Suprapubic skin (tissue), 4 donors: ENCODE data around the gene TRIM56. TPM values are rescaled to one million over a fixed set of nuclear protein-coding genes. Genes with fewer than 3 reads are reported as not detected.
"Not testable (repeated sequence)": the region's sequence is repeated elsewhere in the genome, so short reads cannot be mapped to it uniquely, and the experiment has no call there.

Experiments used
- DNase-seq, 2 donors: peaks; one replicate each; pipeline ENCODE4 v3.0.0-alpha.2; 2019; ENCODE audit warnings: low spot score in 2 of 2
- H3K27ac ChIP-seq: fragments of 200-600 bp; sonication (generic); one replicate; pipeline ENCODE4 v1.5.1; 2019
- H3K27me3 ChIP-seq: fragments of 200-600 bp; sonication (generic); one replicate; pipeline ENCODE4 v1.5.1; 2019
- H3K36me3 ChIP-seq: fragments of 200-600 bp; sonication (generic); one replicate; pipeline ENCODE4 v1.5.1; 2019
- H3K4me1 ChIP-seq: fragments of 200-600 bp; sonication (generic); one replicate; pipeline ENCODE4 v1.5.1; 2019
- H3K4me3 ChIP-seq: fragments of 200-600 bp; sonication (generic); one replicate; pipeline ENCODE4 v1.5.1; 2019; ENCODE audit warnings: mild to moderate bottlenecking
- H3K9me3 ChIP-seq: fragments of 200-600 bp; sonication (generic); one replicate; pipeline ENCODE4 v1.5.1; 2019
- CTCF ChIP-seq, 2 donors: fragments of 200-600 bp in 1 of 2; fragments of 450-650 bp in 1 of 2; sonication (generic) in 1 of 2; IDR thresholded peaks; one replicate each; pipeline ENCODE4 v1.5.1; 2016 to 2019; ENCODE audit warnings: antibody characterized with exemption in 2 of 2, mild to moderate bottlenecking in 1 of 2, moderate library complexity in 1 of 2
- EP300 ChIP-seq: sonication (generic); formaldehyde crosslinking; IDR thresholded peaks from one replicate; pipeline ENCODE4 v1.6.1; 2017; ENCODE audit warnings: antibody characterized with exemption
- POLR2A ChIP-seq, 2 donors: fragments of 450-650 bp; IDR thresholded peaks; one replicate each; pipeline ENCODE4 v1.6.1; 2017; ENCODE audit warnings: antibody characterized with exemption in 2 of 2, mild to moderate bottlenecking in 2 of 2, moderate library complexity in 2 of 2
- POLR2AphosphoS5 ChIP-seq, 3 donors: sonication (generic); formaldehyde crosslinking; IDR thresholded peaks; one replicate each; pipeline ENCODE4 v1.6.1; 2017; ENCODE audit warnings: antibody characterized with exemption in 3 of 3
- WGBS: methylation state at CpG from one replicate; pipeline ENCODE4 v1.1.5; 2018; 5-methylcytosine and 5-hydroxymethylcytosine counted together
- total RNA-seq, 4 donors: library from RNA; depleted of rRNA; stranded (reverse); fragments of >200 nt; gene quantifications; one replicate each; pipeline ENCODE4 v1.1.0, GENCODE V29; 2016

The TRIM56 gene
- total RNA-seq, 4 donors from 2014 or later = 12.1 to 28.9 (median 17.8) TPM

- peak; percentile 82 for DNase-seq
- Histone ChIP-seq H3K4me3 (peak overlapping the region; percentile 19), H3K36me3 (no peaks in the 10 kb centered on the region), H3K9me3 (no peaks in the 10 kb centered on the region), H3K27me3 (no peaks in the 10 kb centered on the region), H3K27ac (peak overlapping the region; percentile 32), H3K4me1 (peaks cover 63% of the 10 kb centered on the region)
- no peak for TF ChIP-seq POLR2AphosphoS5 (IDR thresholded peaks at IDR 0.05)
- 28% methylated on average over 15 of the region's 15 CpGs for WGBS
Observed at GRCh38 chr7:101125989-101126650, 40.8 kb downstream of the TRIM56 start.

DNA sequence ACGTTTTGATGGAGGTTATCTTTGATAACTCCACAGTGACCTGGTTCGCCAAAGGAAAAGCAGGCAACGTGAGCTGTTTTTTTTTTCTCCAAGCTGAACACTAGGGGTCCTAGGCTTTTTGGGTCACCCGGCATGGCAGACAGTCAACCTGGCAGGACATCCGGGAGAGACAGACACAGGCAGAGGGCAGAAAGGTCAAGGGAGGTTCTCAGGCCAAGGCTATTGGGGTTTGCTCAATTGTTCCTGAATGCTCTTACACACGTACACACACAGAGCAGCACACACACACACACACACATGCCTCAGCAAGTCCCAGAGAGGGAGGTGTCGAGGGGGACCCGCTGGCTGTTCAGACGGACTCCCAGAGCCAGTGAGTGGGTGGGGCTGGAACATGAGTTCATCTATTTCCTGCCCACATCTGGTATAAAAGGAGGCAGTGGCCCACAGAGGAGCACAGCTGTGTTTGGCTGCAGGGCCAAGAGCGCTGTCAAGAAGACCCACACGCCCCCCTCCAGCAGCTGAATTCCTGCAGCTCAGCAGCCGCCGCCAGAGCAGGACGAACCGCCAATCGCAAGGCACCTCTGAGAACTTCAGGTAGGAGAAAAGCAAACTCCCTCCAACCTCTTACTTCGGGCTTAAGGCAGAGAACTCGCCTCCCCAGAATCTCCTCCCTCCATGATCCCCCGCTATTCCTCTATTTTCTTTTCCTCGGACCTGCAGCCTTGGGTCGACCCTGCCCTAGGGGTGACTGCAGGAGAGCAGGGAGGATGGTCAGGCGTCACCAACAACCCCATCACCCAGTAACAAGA lies 41.6 kb downstream of the TRIM56 start, which contains the start of gene SERPINE1:
SERPINE1 (plus strand) TSS at position 454 of the 809 bp plus-strand sequence. CDS start 1,290 bp downstream, outside the sequence.
- H3K9me3 ChIP-seq = no peaks in the 10 kb centered on the region
- TF ChIP-seq POLR2A (IDR thresholded peaks at IDR 0.05) (peak in 1 of 2 donors; percentile 69), CTCF (IDR thresholded peaks at IDR 0.05) (peak in 1 of 2 donors; percentile 16), EP300 (no peak), POLR2AphosphoS5 (IDR thresholded peaks at IDR 0.05) (peak in 1 of 3 donors; percentile 84)
- WGBS = 6% methylated on average over 16 of the region's 22 CpGs
- H3K4me1 ChIP-seq = peaks cover 58% of the 10 kb centered on the region
- no peaks in the 10 kb centered on the region for H3K27me3 ChIP-seq
- peak; percentile 94 to 96 for DNase-seq
- peak within 1 kb of the TSS; percentile 19 for H3K4me3 ChIP-seq
- H3K27ac ChIP-seq = peak within 1 kb of the TSS; percentile 32
- H3K36me3 ChIP-seq = peaks cover 2% of the 10 kb centered on the region

DNA sequence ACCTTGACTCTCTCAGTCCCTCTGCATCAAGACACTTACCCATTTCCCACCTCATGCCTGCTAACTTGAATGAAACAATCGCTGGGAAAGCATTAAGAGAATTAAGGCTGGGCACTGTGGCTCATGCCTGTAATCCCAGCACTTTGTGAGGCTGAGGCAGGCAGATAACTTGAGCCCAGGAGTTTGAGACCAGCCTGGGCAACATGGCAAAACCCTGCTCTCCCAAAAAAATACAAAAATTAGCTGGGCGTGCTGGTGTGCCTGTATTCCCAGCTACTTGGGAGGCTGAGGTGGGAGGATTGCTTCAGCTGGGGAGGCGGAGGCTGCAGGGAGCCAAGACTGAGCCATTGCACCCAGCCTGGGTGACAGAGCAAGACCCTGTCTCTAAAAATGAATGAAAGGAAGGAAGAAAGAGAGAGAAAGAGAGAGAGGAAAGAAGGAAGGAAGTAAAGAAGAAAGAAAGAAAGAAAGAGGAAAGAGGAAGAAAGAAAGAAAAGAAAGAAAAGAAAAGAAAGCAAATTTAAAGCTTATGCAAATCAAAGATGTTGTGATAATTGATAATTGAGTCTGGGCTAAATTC lies 42.3 kb downstream of the TRIM56 start:
- 74% methylated on average over 3 of the region's 3 CpGs for WGBS
- peak overlapping the region; percentile 19 for H3K4me3 ChIP-seq
- no peak overlapping the region for H3K27ac ChIP-seq
- peaks cover 51% of the 10 kb centered on the region for H3K4me1 ChIP-seq
- no peaks in the 10 kb centered on the region for H3K27me3 ChIP-seq
- TF ChIP-seq CTCF (IDR thresholded peaks at IDR 0.05) = no peak
- TF ChIP-seq POLR2AphosphoS5 (IDR thresholded peaks at IDR 0.05) = no peak
- TF ChIP-seq EP300 = no peak
- no peak for TF ChIP-seq POLR2A (IDR thresholded peaks at IDR 0.05)
- peaks cover 4% of the 10 kb centered on the region for H3K36me3 ChIP-seq
- DNase-seq = no peak
- H3K9me3 ChIP-seq = no peaks in the 10 kb centered on the region

GRCh38 chr7:101128040-101128834 lies 43.0 kb downstream of the TRIM56 start:
- Histone ChIP-seq H3K9me3 (no peaks in the 10 kb centered on the region), H3K36me3 (peaks cover 4% of the 10 kb centered on the region), H3K27ac (no peak overlapping the region), H3K4me3 (peak overlapping the region; percentile 19), H3K4me1 (peaks cover 44% of the 10 kb centered on the region), H3K27me3 (no peaks in the 10 kb centered on the region)
- DNase-seq = no peak
- TF ChIP-seq POLR2AphosphoS5 (IDR thresholded peaks at IDR 0.05) (no peak), CTCF (IDR thresholded peaks at IDR 0.05) (no peak), EP300 (no peak), POLR2A (IDR thresholded peaks at IDR 0.05) (no peak)
- 80% methylated on average over 13 of the region's 14 CpGs for WGBS

- peaks cover 7% of the 10 kb centered on the region for H3K36me3 ChIP-seq
- no peaks in the 10 kb centered on the region for H3K27me3 ChIP-seq
- peaks cover 37% of the 10 kb centered on the region for H3K4me1 ChIP-seq
- 86% methylated on average over 3 of the region's 3 CpGs for WGBS
- no peaks in the 10 kb centered on the region for H3K9me3 ChIP-seq
- H3K27ac ChIP-seq = no peak overlapping the region
- H3K4me3 ChIP-seq = no peak overlapping the region
- DNase-seq = no peak
- TF ChIP-seq CTCF (IDR thresholded peaks at IDR 0.05) (no peak), POLR2A (IDR thresholded peaks at IDR 0.05) (no peak)
Observed at GRCh38 chr7:101129603-101130117, 44.4 kb downstream of the TRIM56 start.

- not testable (repeated sequence) for H3K36me3 ChIP-seq, H3K4me3 ChIP-seq, H3K9me3 ChIP-seq, H3K27ac ChIP-seq, DNase-seq, H3K27me3 ChIP-seq
- WGBS = 91% methylated on average over 18 of the region's 18 CpGs
- peaks cover 13% of the 10 kb centered on the region for H3K4me1 ChIP-seq
Observed at GRCh38 chr7:101132626-101133600, 47.6 kb downstream of the TRIM56 start.
